Coronary artery (tissue), 2 donors: ENCODE data around the gene VRK1.

Experiments used
- DNase-seq: peaks from one replicate; pipeline ENCODE4 v3.0.0-alpha.2; 2017; ENCODE audit warnings: low spot score
- H3K27ac ChIP-seq, 2 donors: fragments of 200-600 bp; sonication (generic); one replicate each; pipeline ENCODE4 v1.5.1; 2016 to 2019
- H3K4me3 ChIP-seq: fragments of 200-600 bp; sonication (generic); 2 replicates; pipeline ENCODE4 v1.5.1; 2016; ENCODE audit warnings: mild to moderate bottlenecking, moderate library complexity
- TF ChIP-seq, protein P1 (sequence below): fragments of 200-600 bp; sonication (generic); IDR thresholded peaks from one replicate; pipeline ENCODE4 v1.5.1; 2019; ENCODE audit warnings: antibody characterized with exemption

The VRK1 gene

DNA sequence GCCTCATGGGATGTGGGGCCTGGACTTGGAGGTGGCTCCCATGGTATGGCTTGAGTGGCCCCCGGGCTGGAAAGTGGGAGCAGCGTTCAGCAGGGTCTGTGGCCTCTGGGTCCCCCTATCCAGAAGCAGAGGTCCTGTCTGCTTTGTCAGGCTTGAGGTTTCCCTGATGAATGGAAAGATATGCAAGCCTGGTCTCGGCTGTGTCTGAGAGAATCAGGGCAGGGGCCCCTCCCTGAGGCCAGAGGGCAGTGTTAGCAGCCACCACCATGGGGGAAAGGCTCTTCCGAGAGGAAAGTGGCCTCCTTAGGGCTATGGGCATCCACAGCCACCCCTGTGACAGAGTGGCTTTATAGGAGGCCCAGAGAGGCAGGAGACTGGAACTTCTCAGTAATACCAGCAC is 128.2 kb downstream of the VRK1 start:
- no peak overlapping the region for H3K27ac ChIP-seq
- TF ChIP-seq, protein P1, sequence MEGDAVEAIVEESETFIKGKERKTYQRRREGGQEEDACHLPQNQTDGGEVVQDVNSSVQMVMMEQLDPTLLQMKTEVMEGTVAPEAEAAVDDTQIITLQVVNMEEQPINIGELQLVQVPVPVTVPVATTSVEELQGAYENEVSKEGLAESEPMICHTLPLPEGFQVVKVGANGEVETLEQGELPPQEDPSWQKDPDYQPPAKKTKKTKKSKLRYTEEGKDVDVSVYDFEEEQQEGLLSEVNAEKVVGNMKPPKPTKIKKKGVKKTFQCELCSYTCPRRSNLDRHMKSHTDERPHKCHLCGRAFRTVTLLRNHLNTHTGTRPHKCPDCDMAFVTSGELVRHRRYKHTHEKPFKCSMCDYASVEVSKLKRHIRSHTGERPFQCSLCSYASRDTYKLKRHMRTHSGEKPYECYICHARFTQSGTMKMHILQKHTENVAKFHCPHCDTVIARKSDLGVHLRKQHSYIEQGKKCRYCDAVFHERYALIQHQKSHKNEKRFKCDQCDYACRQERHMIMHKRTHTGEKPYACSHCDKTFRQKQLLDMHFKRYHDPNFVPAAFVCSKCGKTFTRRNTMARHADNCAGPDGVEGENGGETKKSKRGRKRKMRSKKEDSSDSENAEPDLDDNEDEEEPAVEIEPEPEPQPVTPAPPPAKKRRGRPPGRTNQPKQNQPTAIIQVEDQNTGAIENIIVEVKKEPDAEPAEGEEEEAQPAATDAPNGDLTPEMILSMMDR, result no peak
- DNase-seq, result no peak
- no peak overlapping the region for H3K4me3 ChIP-seq

DNA sequence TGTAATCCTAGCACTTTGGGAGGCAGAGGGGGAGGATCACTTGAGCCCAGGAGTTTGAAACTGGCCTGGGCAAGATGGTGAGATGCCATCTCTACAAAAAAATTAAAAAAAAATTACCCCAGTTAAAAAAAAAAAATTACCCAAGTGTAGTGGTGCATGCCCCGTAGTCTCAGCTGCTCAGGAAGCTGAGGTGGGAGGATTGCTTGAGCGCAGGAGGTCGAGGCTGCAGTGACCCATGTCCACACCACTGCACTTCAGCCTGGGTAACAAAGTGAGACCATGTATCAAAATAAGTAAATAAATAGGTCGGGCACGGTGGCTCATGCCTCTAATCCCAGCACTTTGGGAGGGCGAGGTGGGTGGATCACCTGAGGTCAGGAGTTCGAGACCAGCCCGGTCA is 128.8 kb downstream of the VRK1 start:
- no peak for DNase-seq
- H3K4me3 ChIP-seq, result no peak overlapping the region
- TF ChIP-seq, protein P1, result no peak
- no peak overlapping the region for H3K27ac ChIP-seq

DNA sequence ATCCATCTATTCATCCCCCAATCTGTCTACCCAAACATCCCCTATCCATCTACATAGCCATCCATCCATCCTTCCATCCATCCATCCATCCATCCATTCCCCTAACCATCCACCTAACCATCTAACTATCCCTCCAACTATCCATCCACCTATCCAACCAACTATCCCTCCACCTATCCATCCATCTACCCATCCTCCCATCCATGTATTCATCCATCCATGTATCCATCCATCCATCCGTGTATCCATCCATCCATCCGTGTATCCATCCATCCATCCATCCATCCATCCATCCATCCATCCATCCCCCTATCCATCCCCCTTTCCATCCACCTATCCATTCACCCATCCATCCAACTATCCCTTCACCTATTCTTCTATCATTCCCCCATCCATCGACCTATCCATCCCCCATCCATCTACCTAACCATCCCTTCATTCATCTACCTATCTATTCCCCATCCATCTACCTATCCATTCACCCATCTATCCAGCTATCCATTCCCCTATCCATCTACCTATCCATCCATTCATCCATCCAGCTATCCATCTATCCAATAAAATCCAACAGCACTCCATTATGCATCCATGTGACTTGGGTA is 131.7 kb downstream of the VRK1 start:
- no peak for DNase-seq
- Histone ChIP-seq H3K27ac (no peak overlapping the region), H3K4me3 (no peak overlapping the region)
- TF ChIP-seq, protein P1, result no peak

DNA sequence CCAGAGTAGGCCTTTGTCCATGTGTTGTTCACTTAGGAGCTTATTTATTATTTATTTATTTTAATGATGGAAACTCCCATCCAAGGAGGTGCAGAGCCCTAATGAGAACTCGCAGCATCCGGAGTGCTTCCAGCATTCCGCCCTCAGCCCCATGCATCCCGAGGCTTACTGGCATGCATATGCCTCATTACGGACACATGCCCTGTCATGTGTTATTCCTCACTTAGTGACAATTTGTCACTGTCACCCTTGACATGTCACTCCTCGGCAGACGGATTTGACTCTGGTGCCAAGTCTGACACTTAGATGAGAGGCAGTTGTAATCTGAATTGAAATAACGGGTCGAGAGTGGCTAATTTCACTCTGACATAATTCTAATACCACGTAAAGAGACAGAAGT is 132.8 kb downstream of the VRK1 start:
- TF ChIP-seq, protein P1, result no peak
- Histone ChIP-seq H3K4me3 (no peak overlapping the region), H3K27ac (no peak overlapping the region)
- no peak for DNase-seq

DNA sequence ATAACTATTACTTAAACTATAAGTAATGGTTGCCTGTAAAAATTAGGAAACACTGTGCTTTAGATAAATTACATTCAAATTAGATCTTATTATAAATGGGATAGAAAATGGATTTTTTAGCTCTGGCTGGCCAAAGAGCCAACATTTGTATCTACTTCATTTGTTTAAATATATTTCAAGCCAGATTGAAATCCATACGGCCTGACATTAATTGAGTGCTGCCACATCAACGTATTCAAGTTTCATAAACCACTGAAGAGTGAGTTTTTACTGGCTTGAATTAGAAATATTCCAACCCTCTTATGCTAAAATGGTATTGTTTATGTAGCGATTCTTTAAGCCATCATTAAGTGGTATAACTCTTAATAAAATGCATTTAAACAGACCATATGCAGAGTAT is 133.3 kb downstream of the VRK1 start:
- TF ChIP-seq, protein P1, result no peak
- no peak overlapping the region for H3K27ac ChIP-seq
- DNase-seq, result no peak
- no peak overlapping the region for H3K4me3 ChIP-seq
